PC-9 (cell line): Measurements from ENCODE around the gene TCAIM.

Experiments used
- EZH2 ChIP-seq: fragments of 200-600 bp; sonication (generic); IDR thresholded peaks from 2 replicates; pipeline ENCODE4 v1.8.0; 2017; ENCODE audit warnings: antibody characterized with exemption, low read depth
- TF ChIP-seq, protein P1 (sequence below): fragments of 200-600 bp; sonication (generic); conservative IDR thresholded peaks from 2 replicates; pipeline ENCODE4 v1.6.1; 2017; ENCODE audit warnings: mixed run types, antibody characterized with exemption, mild to moderate bottlenecking, moderate library complexity

DNA sequence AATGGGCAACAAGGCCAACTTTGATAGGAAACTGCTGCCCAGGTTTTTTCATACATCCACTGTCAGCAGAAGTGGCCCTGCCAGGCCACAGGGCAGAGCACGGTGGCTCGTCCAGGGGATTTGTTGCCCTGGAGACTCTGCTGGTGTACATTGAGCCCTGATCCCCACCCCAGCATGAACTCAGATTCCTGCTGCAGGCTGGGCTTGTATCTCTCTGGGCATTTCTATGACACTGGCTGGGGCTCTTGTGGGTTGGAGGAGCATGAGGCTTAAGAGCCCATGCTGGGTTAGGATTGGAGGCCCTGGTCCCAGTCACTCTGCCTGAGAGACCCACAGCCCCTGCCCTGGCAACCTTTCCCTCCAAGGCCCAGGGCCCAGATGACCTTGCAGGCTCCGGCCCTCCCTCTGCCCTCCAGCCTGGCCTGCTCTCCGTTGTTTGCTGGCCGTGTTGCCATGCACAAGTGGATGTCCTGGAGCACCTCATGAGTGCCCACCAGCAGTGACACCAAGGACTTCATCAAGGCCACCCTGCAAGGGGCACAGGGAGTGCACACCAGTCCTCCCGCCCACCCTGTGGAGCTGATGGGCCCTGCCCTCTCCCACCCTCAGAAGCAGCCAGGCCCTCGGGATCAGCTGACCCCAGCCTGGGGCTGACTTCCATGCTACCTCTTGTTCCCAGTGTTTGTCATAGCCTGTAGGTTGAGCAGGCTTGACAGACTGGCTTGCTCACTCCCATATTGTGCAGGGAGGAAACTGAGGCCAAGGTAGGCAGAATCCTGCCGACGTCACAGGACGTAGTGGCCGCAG lies 80.8 kb downstream of the TCAIM start:
- TF ChIP-seq, protein P1, sequence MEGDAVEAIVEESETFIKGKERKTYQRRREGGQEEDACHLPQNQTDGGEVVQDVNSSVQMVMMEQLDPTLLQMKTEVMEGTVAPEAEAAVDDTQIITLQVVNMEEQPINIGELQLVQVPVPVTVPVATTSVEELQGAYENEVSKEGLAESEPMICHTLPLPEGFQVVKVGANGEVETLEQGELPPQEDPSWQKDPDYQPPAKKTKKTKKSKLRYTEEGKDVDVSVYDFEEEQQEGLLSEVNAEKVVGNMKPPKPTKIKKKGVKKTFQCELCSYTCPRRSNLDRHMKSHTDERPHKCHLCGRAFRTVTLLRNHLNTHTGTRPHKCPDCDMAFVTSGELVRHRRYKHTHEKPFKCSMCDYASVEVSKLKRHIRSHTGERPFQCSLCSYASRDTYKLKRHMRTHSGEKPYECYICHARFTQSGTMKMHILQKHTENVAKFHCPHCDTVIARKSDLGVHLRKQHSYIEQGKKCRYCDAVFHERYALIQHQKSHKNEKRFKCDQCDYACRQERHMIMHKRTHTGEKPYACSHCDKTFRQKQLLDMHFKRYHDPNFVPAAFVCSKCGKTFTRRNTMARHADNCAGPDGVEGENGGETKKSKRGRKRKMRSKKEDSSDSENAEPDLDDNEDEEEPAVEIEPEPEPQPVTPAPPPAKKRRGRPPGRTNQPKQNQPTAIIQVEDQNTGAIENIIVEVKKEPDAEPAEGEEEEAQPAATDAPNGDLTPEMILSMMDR, result no peak
- no peak for TF ChIP-seq EZH2
